HG02970 (cell line): ENCODE results near the gene VPS37B.

ENCODE experiments used
- ATAC-seq: cut with Tn5 transposase; IDR thresholded peaks from one replicate; pipeline ENCODE4 v1.9.1; 2021; ENCODE audit warnings: mild to moderate bottlenecking, moderate library complexity, moderate number of reproducible peaks; ENCODE audit not compliant: unreplicated experiment, low FRiP score

The VPS37B gene

DNA sequence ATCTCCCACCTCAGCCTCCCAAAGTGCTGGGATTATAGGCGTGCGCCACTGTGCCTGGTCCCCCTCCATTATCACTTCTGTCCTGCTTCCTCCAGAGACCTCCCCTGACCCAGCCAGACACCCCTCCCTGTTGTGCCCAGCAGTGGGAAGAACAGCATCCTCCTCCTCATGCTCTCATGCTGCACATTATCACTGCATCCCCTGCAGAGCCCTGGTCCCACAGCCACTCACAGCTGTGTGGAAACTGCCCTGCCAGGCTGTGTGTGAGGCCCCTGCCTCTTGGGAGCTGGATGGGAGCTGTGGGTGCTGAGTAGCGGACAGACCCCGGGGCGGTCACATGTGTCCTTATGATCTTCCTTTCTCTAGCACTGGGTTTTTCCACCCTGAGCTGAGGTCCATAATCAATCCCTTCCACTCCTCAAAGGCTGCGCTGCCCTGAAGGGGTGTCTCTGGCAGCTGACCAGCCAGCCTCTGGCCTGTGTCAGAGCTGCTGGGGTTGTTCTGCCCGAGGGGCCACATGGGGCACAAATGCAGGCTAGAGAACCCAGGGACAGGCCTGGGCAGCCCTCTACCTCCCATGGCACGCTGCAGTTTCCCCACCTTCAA, 51.5 kb downstream of the VPS37B start:
- no peak for ATAC-seq

DNA sequence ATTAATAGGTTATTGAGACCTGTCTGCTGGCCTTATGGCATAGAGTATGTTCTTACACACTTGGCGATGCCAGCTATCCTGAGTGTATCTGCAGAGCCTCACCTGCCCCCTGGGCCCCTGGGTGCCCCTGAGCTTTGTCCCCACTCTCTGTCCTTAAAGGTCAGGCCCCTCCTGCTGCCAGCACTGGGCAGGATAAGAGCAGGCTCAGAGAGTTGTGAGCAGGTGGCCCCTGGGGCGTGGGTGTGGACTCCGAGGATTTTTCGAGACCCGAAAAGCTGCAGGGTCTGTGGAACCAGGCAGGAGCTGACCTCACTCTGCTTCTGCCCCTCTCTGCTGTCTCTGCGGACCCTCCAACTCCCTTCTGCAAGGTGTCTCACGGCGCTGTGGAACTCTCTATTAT, 52.5 kb downstream of the VPS37B start:
- ATAC-seq = no peak

DNA sequence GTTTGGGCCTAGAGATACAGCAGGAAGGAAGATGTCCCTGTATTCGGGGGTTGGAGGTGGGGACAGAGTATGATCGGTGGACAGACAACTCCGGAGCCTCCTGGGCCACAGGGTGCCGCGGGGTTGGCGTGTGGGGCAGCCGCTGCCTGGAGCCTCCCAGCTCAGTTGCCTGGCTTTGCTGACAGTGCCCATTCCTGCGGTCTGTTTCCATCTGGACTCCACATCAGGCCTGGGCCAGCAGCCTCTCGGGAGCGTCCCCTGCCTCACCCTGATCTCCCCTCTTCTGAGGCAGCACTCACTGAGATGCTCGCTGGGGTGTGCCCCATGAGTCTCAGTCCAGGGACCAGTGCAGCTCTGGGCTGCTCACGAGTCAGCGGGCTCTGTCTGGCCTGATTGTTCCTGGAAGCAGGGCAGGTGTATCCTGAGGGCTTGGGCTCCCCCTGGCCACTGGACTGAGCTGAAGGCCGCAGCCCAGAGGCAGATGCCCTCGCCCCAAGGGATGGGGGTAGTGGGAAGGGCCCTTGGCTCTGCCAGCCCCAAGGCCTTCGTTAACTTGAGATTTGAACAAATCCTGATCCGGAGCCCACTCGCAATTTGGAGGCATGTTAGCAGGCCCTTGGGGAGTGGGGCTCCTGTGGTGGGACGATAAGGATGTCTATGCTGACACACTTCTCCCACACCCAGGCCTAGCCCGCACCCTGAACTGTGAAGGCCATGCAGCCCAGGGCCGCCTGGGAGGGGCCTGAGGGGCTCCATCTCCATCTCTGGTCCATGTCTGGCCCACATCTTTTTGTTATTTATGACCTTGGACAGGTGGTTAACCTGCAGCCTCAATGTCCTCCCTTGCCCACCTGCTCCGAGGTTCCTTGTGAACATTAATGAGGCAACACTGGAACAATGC, 53.2 kb downstream of the VPS37B start:
- no peak for ATAC-seq

DNA sequence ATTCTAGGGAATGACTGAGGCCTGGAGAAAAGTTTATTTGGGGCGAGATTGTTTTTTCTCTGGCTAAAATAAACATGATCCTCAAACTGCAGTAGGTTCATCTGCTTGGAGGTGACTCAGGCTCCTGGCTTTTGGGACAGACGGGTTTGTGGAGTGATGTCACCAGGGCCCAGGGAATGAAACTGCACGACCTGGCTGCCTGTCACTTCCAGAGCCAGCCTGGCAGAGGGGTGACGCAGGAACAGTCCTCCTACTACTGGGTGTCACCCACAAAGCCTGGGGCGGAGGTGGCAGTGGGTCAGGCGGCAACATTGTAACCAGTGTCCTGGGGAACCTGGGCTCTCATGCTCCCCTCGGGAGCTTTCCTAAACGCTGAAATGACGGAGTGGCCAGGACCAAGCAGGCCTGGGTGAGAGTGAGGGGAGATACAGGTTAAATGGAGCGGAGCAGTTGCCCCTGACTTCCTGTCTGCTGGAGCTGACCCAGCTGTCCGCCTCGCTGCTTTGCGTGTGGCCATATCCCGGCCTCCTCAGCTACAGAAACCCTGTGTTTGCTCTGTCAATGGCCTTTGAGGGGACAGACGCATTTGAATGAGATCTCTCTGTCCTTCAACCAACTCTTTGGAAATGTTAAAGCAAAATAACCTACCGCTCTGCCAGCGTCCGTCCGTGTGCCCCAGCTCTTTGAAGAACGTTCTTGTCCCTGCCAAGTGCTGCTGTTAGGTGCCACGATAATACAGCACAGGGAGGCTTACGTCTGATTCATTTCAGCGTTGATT, 54.2 kb downstream of the VPS37B start:
- no peak for ATAC-seq

DNA sequence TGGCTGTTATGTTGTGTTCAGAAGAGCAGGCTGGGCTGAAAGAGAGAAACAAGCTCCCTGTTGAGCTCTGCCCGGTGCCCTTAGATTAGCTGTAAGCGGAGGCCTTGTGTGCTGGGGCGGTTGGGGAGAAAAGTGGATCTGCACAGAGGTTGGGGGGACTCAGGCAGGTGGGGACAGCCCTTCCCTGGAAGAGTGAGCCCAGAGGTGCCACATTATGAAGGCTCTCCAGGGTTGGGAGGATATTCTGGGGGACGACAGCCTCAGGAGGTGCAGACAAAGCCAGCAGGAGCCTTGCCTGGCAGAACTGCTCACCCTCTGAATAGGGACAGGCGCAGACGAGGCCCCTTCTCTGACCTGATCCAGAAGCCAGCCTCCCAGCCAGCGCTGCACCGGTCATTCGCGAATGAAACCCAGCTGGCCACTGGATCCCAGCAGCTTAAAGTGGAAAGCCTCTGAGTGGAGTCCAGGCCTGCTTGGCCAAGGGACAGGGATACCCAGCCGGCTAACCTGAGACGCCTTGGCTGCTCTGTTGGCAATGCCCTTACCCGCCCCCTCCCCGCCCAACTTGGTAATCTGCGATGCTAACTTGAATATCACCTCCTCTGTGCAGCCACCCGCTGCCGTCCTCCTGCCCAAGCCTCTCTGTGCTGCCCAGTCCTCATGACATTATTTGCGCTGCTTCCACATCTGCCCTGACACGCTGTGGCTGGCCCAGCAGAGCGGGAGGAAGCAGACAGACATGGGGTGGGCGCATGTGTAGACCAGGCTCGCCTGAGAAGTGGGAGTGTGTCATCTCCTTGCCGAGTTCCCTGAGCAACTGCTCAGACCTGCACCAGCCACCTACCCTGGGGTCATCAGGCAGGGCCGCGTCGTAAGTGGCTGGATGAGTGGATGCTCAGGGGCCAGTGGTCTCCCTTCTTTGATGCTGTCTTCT, 55.1 kb downstream of the VPS37B start:
- no peak for ATAC-seq

DNA sequence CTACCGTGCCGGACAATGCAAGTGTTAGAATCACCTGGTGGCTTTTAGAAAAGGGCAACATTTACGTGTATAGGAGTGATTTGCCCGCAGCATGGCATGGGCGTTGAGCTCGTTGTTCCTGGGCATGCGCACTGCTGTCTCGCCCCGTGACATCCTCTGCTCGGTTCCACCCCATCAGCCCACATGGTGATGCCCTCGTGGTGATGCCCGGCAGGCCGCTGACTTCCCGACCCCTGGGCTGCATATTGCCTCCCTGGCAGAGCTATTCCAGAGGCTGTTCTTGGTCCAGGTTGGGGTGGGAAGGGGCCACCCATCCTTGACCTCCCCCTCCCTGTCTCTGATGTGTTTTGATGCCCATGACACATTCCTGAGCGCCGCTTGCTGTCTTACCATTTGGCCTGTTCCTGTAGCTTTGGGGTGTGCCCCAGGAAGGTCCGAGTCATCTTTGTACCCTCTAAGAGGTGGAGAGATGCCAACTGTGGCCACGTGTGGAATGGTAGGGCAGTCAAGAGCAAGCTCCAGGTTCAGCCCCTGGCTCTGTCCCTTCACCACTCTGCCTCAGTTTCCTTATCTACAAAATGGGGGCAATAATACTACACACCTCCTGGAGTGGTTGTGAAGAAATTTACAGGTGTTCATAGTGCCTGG, 55.9 kb downstream of the VPS37B start:
- ATAC-seq = no peak

DNA sequence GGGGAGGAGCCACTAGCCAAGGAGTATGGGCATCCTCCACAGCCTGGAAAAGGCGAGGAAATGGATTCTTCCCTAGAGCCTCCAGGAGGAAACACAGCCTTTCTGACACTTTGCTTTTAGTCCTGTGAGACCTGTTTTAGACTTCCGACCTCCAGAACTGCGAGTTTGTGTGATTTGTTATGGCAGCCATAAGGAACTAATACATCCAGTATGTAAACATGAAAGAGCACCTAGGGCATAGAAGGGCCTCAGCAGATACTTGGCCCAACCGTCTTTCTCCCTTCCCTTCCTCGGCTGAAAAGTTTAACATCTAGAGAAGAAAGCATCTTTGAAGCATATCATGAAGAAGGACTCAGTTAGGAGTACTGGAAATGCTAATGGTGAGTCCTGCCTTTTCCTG, 57.1 kb downstream of the VPS37B start:
- no peak for ATAC-seq

DNA sequence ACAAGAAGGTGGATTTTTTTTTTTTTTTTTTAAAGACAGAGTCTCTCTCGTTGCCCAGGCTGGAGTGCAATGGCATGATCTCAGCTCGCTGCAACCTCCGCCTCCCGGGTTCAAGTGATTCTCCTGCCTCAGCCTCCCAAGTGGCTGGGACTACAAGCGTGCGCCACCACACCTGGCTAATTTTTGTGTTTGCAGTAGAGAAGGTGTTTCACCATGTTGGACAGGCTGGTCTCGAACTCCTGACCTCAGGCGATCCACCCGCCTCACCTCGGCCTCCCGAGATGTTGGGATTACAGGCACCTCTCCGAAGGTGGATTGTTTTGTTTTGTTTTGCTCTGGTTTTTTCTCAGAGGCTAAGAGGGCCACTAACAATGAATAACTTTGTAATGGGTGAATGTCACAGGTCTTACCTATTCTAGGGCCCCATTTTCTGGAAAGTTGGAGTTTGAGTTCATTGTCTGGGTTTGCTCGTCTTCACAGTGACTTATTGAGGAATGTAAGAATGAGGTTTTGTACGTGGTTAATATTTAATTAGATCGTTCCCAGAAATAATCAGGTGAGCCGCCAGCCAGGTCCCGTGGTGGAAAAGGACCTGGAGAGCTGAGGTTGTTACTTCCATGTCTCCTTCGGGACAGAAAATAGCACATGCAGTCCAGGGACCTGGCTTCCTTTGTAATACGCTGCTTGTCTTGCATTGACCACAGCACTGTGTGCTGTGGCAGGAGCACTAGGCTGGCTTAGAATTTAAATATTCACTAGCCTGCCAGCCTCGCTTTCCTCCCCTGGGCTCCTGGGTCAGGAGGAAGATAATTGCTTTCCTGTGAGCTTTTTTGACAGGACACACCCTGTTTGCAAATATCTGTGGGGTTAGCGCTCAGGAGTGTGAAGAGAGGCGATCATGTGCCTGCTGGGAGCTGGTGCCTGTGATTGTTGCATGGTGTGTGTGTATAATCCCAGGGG, 58.3 kb downstream of the VPS37B start:
- no peak for ATAC-seq

DNA sequence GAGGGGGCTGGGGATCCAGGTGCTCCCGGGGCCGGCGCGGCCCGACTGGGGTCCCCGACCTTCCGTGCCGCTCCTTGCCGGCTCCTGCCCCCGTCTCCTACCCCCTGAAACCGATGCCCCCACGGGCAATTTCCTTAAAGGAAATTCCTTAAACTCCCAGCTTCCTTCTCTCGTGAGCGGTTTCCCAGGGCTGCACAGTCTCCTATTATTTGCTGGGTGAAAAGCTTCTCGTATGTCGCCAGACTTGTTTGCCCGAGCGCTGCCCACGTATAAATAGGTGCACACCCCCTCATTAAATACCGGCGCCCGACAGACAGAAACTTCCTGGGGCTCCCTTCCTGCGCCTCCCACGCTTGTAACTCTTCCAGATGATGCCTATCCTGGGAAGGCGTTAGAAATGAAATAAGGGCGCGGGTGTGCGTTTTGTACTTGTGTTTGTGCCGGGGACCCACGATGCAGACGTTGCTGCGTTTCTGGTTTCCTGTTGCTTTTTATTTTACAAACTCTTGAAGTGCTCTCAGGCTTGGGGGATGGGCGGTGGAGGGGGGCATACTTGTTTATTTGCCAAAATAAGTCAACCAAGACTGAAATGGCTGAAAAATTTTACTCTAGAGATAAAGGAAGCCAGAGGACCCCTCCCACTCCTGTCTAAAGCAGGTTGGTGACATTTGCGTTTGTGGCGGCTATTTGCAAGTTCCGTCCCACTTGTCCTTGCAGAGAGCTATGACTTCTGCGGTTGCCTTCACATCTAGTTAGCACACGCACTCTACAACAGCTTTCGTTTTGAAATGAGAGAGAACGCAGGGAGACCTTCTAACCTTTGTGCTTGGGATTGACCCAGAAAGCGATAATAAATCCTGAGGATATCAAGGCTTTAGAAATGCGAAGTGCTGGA, 59.6 kb downstream of the VPS37B start:
- no peak for ATAC-seq

DNA sequence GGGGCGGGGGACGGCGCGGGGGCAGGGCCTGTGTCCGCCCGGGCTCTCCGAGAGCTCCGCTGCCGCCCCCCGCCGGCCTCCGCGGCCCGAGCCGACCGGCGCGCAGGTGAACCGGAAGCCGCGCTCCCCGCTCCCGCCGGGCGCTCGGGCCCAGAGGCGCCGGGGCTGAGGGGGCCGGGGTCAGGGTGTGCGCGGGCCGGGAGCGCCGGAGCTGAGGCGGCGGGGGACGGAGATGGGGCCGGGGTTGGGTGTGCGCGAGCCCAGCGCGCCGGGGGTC, 60.2 kb downstream of the VPS37B start:
- ATAC-seq = no peak

DNA sequence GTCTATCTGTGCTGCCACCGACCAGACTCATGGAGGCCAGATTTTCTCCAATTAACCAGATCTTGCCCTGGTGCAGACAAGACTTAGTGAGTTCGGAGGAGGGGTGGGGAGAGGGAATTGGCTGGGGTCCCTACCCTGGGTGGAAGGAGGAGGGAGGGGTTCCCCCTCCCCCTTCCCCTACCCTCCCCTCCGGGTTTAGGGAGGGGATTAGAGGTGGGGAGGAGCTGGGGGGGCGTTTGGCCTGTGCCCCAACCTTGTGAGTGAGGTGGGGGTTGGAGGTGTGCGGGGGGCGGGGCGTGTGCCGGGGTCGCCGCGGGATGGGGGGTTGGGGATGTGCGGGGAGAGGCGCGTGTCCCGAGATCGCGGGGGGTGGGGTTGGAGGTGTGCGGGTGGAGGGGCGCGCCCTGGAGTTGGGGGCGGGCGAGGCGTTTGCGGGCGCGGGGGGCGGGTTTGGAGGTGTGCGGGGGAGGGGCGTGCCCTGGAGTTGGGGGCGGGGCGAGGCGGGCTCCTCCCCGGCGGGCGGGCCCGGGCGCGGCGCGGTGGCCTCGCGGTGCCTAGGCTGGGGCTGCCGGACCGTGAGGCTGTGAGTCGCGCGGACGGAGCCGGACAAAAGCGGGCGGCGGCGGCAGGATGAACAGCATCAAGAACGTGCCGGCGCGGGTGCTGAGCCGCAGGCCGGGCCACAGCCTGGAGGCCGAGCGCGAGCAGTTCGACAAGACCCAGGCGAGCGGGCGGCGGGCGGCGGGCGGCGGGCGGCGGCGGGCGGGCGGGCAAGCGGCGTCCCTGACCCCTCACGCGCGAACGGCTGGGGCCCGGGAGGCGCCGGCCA, 60.8 kb downstream of the VPS37B start, which contains the start of gene HIP1R:
HIP1R (plus strand) TSS at position 537 of the 829 bp plus-strand sequence; CDS start at position 631, 94 bp downstream.
- no peak for ATAC-seq

DNA sequence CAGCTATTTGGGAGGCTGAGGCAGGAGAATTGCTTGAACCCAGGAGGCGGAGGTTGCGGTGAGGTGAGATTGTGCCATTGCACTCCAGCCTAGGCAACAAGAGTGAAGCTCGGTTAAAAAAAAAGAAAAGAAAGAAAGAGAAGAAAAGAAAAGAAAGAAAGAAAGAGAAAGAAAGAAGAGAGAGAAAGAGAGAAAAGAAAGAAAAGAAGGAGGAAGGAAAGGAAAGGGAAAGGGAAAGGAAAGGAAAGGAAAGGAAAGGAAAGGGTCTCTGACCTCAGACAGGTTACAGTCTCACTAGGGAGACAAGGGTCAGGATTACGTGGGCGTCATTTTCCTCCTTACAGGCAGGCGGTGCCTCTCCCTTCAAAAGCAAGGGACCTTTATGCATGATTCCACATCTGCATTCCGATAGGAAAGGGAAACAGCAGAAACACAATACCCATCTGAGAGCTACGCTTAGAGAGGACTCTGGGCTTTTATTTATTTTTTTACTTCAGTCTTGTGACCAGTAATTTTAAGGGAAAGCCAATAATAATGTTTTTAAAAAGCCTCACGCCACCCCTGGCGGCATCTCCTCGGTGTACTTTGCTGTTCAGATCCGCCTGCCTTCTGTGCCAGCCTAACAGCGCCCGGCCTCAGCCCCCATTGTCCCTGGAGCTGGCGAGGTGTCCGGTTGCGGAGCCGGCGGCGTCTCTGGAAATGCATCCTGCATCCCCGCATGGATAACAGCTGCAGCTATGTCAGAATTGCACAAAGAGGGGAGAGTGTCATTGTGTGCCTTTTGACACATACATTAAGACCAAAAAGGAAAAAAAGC, 61.6 kb downstream of the VPS37B start:
- ATAC-seq = no peak

DNA sequence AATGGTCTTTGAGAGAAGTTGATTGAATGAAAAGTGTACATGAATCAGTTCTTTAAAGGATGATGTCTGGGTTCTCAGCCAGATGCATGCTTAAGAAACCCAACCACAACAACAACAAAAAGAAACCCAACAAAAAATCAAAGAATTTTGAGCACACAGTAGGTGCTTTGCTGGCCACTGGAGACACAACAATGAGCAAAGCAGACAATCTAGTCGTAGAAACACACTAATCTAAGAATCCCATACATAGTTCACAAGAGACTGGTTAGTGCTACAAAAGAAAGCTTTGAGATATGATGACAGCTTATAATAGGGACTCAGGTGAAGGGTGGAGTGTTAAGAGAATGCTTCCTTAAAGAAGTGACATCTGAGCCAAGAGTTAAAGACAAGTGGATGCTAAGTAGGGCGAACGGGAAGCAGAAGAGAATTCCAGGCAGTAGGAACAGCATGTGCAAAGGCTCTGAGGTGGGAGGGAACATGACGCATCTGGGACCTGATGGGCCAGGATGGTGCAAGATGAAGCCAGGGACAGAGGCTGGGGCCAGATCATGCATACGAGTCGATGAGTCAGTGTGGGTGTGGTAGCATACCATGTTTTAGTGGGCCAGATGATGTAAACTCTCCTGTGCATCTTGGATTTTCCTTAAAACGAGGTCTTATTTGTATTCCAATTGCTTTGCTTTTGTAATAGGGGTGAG, 65.3 kb downstream of the VPS37B start:
- no peak for ATAC-seq

DNA sequence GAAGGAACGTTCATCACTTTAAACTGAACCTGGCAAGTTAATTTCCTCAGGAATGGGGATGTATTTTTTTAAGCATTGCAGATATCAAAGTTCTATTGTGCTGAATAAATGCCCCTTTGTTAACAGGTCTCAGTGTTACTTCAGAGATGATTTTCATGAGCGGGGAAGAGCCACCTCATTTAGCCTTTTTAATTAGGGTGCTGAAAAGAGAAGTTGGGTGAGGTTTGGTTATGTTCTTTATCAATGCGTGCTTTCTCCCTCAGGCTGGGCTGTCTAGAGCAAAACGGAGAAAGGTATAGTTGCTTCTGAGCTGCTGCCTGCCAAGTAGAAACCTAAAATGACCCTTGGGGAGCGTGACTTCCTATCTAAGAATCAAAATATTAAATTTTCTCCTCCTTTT, 68.7 kb downstream of the VPS37B start:
- no peak for ATAC-seq
